Natural killer cell (primary cell): ENCODE measurements around the gene PSMA5. TPM values are rescaled to one million over a fixed set of nuclear protein-coding genes. Genes with fewer than 3 reads are reported as not detected.

Experiments used
- total RNA-seq, 4 donors: library from RNA; stranded (reverse); fragments of 120-200 nt in 1 of 4; gene quantifications; one replicate each; pipeline versions ENCODE4 v1.2.3 to v1.2.4, GENCODE V29; 2013 to 2022

PSMA5 gene
- total RNA-seq, 3 donors from 2014 or later (not counting 1 experiment from before 2014, with no cell fraction given) = 54.7 to 76.0 (median 59.6) TPM

Other genes starting within 250 kb of the PSMA5 start
- 100 to 1,000 TPM in 2 of 3 donors, 10 to 100 TPM in 1; 95.6 to 122 (median 106) TPM for gene SARS1, start 212.5 kb downstream of the PSMA5 start, total RNA-seq
- 1 to 10 TPM; 7.1 to 9.7 (median 7.4) TPM for gene CELSR2, start 176.9 kb downstream of the PSMA5 start, total RNA-seq
- gene PSRC1, start 143.3 kb downstream of the PSMA5 start, total RNA-seq = 1 to 10 TPM; 1.1 to 2.4 (median 1.9) TPM
- not detected for gene MYBPHL, start 119.4 kb downstream of the PSMA5 start, total RNA-seq
- 1 to 10 TPM; 2.7 to 7.1 (median 3.7) TPM for gene SORT1, start 28.5 kb downstream of the PSMA5 start, total RNA-seq
- gene SYPL2, start 40.1 kb upstream of the PSMA5 start, total RNA-seq = not detected
- gene ATXN7L2, start 57.5 kb upstream of the PSMA5 start, total RNA-seq = 10 to 100 TPM; 16.4 to 18.5 (median 18.3) TPM
- 10 to 100 TPM; 21.1 to 36.0 (median 34.7) TPM for gene CYB561D1, start 67.6 kb upstream of the PSMA5 start, total RNA-seq
- 10 to 100 TPM in 1 of 3 donors, 1 to 10 TPM in 2; 5.0 to 10.7 (median 7.8) TPM for gene AMIGO1, start 83.3 kb upstream of the PSMA5 start, total RNA-seq
- gene GPR61, start 113.4 kb upstream of the PSMA5 start, total RNA-seq = under 1 TPM in 2 of 3 donors, not detected in 1; 0.75 to 0.91 TPM
- 1 to 10 TPM; 6.1 to 7.6 (median 6.9) TPM for gene GNAI3, start 122.2 kb upstream of the PSMA5 start, total RNA-seq
- gene GNAT2, start 193.2 kb upstream of the PSMA5 start, total RNA-seq = not detected
- gene AMPD2, start 193.4 kb upstream of the PSMA5 start, total RNA-seq = 100 to 1,000 TPM; 200 to 271 (median 243) TPM
- gene GSTM4, start 229.7 kb upstream of the PSMA5 start, total RNA-seq = 10 to 100 TPM; 20.5 to 48.8 (median 47.1) TPM
- gene GSTM2, start 241.6 kb upstream of the PSMA5 start, total RNA-seq = 100 to 1,000 TPM; 142 to 315 (median 205) TPM